A673 (cell line): ENCODE measurements around the gene EXD3. TPM values are rescaled to one million over a fixed set of nuclear protein-coding genes. Genes with fewer than 3 reads are reported as not detected.

Source experiments
- BruUV-seq: library from RNA; stranded (reverse); fragments of 400-500 nt; replicated peaks from 2 replicates; lab custom pipeline; 2021; lab: Mats Ljungman, UMichigan
- CTCF ChIA-PET: fragments of 300-600 bp; sonication (Branson Sonifier 250); formaldehyde crosslinking; loops from one replicate; lab custom pipeline; 2022; ENCODE audit warnings: antibody characterized with exemption; lab: Charles Lee
- POLR2A ChIA-PET: fragments of 300-600 bp; sonication (Branson Sonifier 250); formaldehyde crosslinking; loops from one replicate; lab custom pipeline; 2022; ENCODE audit warnings: antibody characterized with exemption; ENCODE audit not compliant: low non-redundant PET; lab: Charles Lee
- DNase-seq: peaks from one replicate; pipeline ENCODE4 v3.0.0-alpha.2; 2015; ENCODE audit warnings: low spot score
- H3K27ac ChIP-seq: fragments of 200-600 bp; sonication (generic); 2 replicates; pipeline ENCODE4 v1.5.1; 2016; ENCODE audit warnings: mixed run types, low read depth, mild to moderate bottlenecking, mixed read lengths, antibody characterized with exemption, low read length; ENCODE audit not compliant: poor library complexity, severe bottlenecking
- H3K27me3 ChIP-seq: fragments of 200-600 bp; sonication (generic); replicated peaks from 2 replicates; pipeline ENCODE4 v1.6.1; 2017; ENCODE audit warnings: mixed run types, low read depth, mild to moderate bottlenecking, mixed read lengths, antibody characterized with exemption, low read length; ENCODE audit not compliant: insufficient read depth, poor library complexity
- H3K36me3 ChIP-seq: fragments of 200-600 bp; sonication (generic); 2 replicates; pipeline ENCODE4 v1.6.1; 2016; ENCODE audit warnings: mixed run types, mild to moderate bottlenecking, mixed read lengths, antibody characterized with exemption, low read length; ENCODE audit not compliant: insufficient read depth, poor library complexity, severe bottlenecking
- H3K4me1 ChIP-seq: fragments of 200-600 bp; sonication (generic); 2 replicates; pipeline ENCODE4 v1.6.1; 2017; ENCODE audit warnings: mixed run types, mild to moderate bottlenecking, mixed read lengths, antibody characterized with exemption, low read length; ENCODE audit not compliant: insufficient read depth, poor library complexity, severe bottlenecking
- H3K4me3 ChIP-seq: fragments of 200-600 bp; sonication (generic); 2 replicates; pipeline ENCODE4 v1.5.1; 2016; ENCODE audit warnings: low read depth, mixed run types, mild to moderate bottlenecking, mixed read lengths, low read length; ENCODE audit not compliant: poor library complexity, severe bottlenecking
- H3K9me3 ChIP-seq: fragments of 200-600 bp; sonication (generic); 2 replicates; pipeline ENCODE4 v1.6.1; 2016; ENCODE audit warnings: mixed run types, low read depth, mild to moderate bottlenecking, mixed read lengths, antibody characterized with exemption, low read length; ENCODE audit not compliant: poor library complexity, severe bottlenecking
- CTCF ChIP-seq: fragments of 300-800, 200-600 bp; sonication (generic); conservative IDR thresholded peaks from 2 replicates; pipeline ENCODE4 v1.5.1; 2017; ENCODE audit warnings: low read depth, mild to moderate bottlenecking, antibody characterized with exemption, low read length, moderate library complexity, mixed read lengths
- EZH2 ChIP-seq: fragments of 200-600 bp; sonication (generic); IDR thresholded peaks from 2 replicates; pipeline ENCODE4 v1.6.1; 2017; ENCODE audit warnings: borderline replicate concordance, low read depth, mild to moderate bottlenecking, mixed read lengths, antibody characterized with exemption, low read length; ENCODE audit not compliant: poor library complexity, severe bottlenecking
- intact Hi-C: fragments of 100-400 bp; cut with micrococcal nuclease; formaldehyde crosslinking; loops from one replicate; pipeline ENCODE4 v1.10.0; 2022; ENCODE audit not compliant: unreplicated experiment
- total RNA-seq: library from RNA; stranded (reverse); gene quantifications from 2 replicates; pipeline ENCODE4 v1.2.3, GENCODE V29; 2021

The EXD3 gene
- total RNA-seq, 1 experiment from 2014 or later: 6.3 TPM

GRCh38 chr9:137323531-137324331, 99.2 kb downstream of the EXD3 start:
- intact Hi-C loops: no loop called here
- ChIA-PET CTCF (no interaction called here), POLR2A (no interaction called here)

GRCh38 chr9:137321726-137322361, 101.1 kb downstream of the EXD3 start:
- POLR2A ChIA-PET: no interaction called here
- intact Hi-C loops: no loop called here
- no TSS peak for BruUV-seq
- H3K4me1 ChIP-seq: peaks cover 8% of the 10 kb centered on the region
- H3K4me3 ChIP-seq: no peak overlapping the region
- H3K36me3 ChIP-seq: no peaks in the 10 kb centered on the region
- no peak for DNase-seq
- no peak for TF ChIP-seq CTCF
- TF ChIP-seq EZH2: no peak
- no peaks in the 10 kb centered on the region for H3K27me3 ChIP-seq
- H3K9me3 ChIP-seq: no peaks in the 10 kb centered on the region
- CTCF ChIA-PET: no interaction called here
- H3K27ac ChIP-seq: no peak overlapping the region

More at GRCh38 chr9:137323531-137324331, 99.2 kb downstream of the EXD3 start:
- no peak overlapping the region for H3K4me3 ChIP-seq
- peaks cover 8% of the 10 kb centered on the region for H3K4me1 ChIP-seq
- no peak for TF ChIP-seq EZH2
- no peak for TF ChIP-seq CTCF
- no TSS peak for BruUV-seq
- peaks cover 6% of the 10 kb centered on the region for H3K27me3 ChIP-seq
- no peaks in the 10 kb centered on the region for H3K36me3 ChIP-seq
- DNase-seq: no peak
- H3K9me3 ChIP-seq: no peaks in the 10 kb centered on the region
- H3K27ac ChIP-seq: no peak overlapping the region

- no peak for TF ChIP-seq EZH2
- no peak for TF ChIP-seq CTCF
- Histone ChIP-seq H3K4me3 (no peak overlapping the region), H3K9me3 (no peaks in the 10 kb centered on the region), H3K27me3 (no peaks in the 10 kb centered on the region), H3K27ac (no peak overlapping the region), H3K36me3 (no peaks in the 10 kb centered on the region), H3K4me1 (peaks cover 16% of the 10 kb centered on the region)
- CTCF ChIA-PET: no interaction called here
- DNase-seq: peak; percentile 58
- POLR2A ChIA-PET: no interaction called here
- intact Hi-C loops: no loop called here
- no TSS peak for BruUV-seq
Measured at GRCh38 chr9:137320555-137321384, 102.2 kb downstream of the EXD3 start.
